SKM-1 treated with dmso at 0.1 percent for 144 hours (cell line): ENCODE results near the gene KRT14.

Experiments
- DNase-seq: peaks from one replicate; lab custom pipeline; 2025; ENCODE audit not compliant: unreplicated experiment; lab: John Stamatoyannopoulos, UW

The KRT14 gene

DNA sequence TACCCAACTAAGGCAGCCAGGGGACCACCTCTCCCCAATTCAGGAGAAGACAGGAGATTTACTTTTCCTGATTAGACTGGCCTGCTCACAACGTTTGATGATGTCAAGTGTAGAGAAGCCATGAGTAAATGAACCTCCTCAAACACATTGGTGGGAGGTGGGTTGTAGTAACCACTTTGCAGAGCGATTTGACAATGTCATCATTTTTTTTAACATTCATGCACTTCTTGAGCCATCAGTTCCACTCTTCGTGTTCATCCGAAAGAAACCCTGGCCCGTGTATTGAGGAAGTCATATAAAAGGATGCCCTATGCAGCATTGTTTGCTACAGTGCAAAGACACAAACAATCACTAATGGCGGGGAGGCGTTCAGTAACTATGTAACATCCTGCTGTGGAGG, 53.1 kb downstream of the KRT14 start:
- DNase-seq, result no peak

- DNase-seq, result no peak
These were observed 53.6 kb downstream of the KRT14 start for GRCh38 chr17:41532947-41533570.
